IMR-90 (cell line): Measurements from ENCODE around the gene KLK1. TPM values are rescaled to one million over a fixed set of nuclear protein-coding genes. Genes with fewer than 3 reads are reported as not detected.

Source experiments
- ATAC-seq: fragments of 200-7000 bp; cut with Tn5 transposase; 2 replicates; pipeline ENCODE4 v1.9.1; 2020; ENCODE audit warnings: low read depth, mild to moderate bottlenecking, moderate library complexity
- BruUV-seq: library from RNA; stranded (reverse); fragments of 400-500 nt; replicated peaks from 2 replicates; lab custom pipeline; 2021; lab: Mats Ljungman, UMichigan
- CTCF ChIA-PET: fragments of 300-600 bp; formaldehyde crosslinking; extraction: SDS; loops from one replicate; lab custom pipeline; 2021; ENCODE audit warnings: antibody characterized with exemption; lab: Yijun Ruan, JAX
- POLR2A ChIA-PET: fragments of 300-600 bp; sonication (Branson Sonifier 250); formaldehyde crosslinking; loops from one replicate; lab custom pipeline; 2022; ENCODE audit warnings: antibody characterized with exemption; ENCODE audit not compliant: unreplicated experiment; lab: Charles Lee
- DNase-seq: peaks from one replicate; pipeline ENCODE4 v3.0.0; 2013
- H2AFZ ChIP-seq: replicated peaks from 2 replicates; pipeline ENCODE3; 2013; ENCODE audit warnings: low read length, mild to moderate bottlenecking; ENCODE audit not compliant: poor library complexity
- H2AK5ac ChIP-seq: 2 replicates; pipeline ENCODE4 v1.6.1; 2013; ENCODE audit warnings: low read depth, low read length, inconsistent platforms
- H2AK9ac ChIP-seq: replicated peaks from 2 replicates; pipeline ENCODE3; 2013; ENCODE audit warnings: mild to moderate bottlenecking, low read depth, low read length, moderate library complexity; ENCODE audit not compliant: poor library complexity
- H2BK120ac ChIP-seq: 2 replicates; pipeline ENCODE4 v1.6.1; 2013; ENCODE audit warnings: low read depth, low read length, inconsistent platforms
- H2BK15ac ChIP-seq: 3 replicates; pipeline ENCODE4 v1.6.1; 2013; ENCODE audit warnings: low read depth, low read length, inconsistent platforms
- H2BK20ac ChIP-seq: 2 replicates; pipeline ENCODE4 v1.6.1; 2013; ENCODE audit warnings: low read depth, mild to moderate bottlenecking, inconsistent platforms, low read length, moderate library complexity
- H2BK5ac ChIP-seq: 2 replicates; pipeline ENCODE4 v1.6.1; 2013; ENCODE audit warnings: mild to moderate bottlenecking, low read depth, low read length, inconsistent platforms; ENCODE audit not compliant: poor library complexity, severe bottlenecking
- H3K14ac ChIP-seq: replicated peaks from 2 replicates; pipeline ENCODE4 v1.6.1; 2013; ENCODE audit warnings: low read depth, low read length, inconsistent platforms
- H3K18ac ChIP-seq: 2 replicates; pipeline ENCODE4 v1.6.1; 2013; ENCODE audit warnings: low read depth, low read length, control low read depth
- H3K23ac ChIP-seq: 2 replicates; pipeline ENCODE4 v1.6.1; 2013; ENCODE audit warnings: low read depth, low read length, inconsistent platforms
- H3K27ac ChIP-seq: 2 replicates; pipeline ENCODE4 v1.5.1; 2013; ENCODE audit warnings: mild to moderate bottlenecking, control low read depth, low read length; ENCODE audit not compliant: insufficient read depth
- H3K27me3 ChIP-seq: 2 replicates; pipeline ENCODE4 v1.6.1; 2013; ENCODE audit warnings: low read length; ENCODE audit not compliant: control insufficient read depth, insufficient read depth
- H3K36me3 ChIP-seq: 2 replicates; pipeline ENCODE4 v1.6.1; 2013; ENCODE audit warnings: low read length, mixed read lengths; ENCODE audit not compliant: control insufficient read depth, insufficient read depth
- H3K4ac ChIP-seq: 2 replicates; pipeline ENCODE4 v1.6.1; 2013; ENCODE audit warnings: low read depth, low read length, inconsistent platforms
- H3K4me1 ChIP-seq: 2 replicates; pipeline ENCODE4 v1.6.1; 2013; ENCODE audit warnings: low read length, mixed read lengths; ENCODE audit not compliant: control insufficient read depth, insufficient read depth
- H3K4me2 ChIP-seq: 2 replicates; pipeline ENCODE4 v1.6.1; 2013; ENCODE audit warnings: low read depth, mild to moderate bottlenecking, control low read depth, low read length, moderate library complexity
- H3K4me3 ChIP-seq: 2 replicates; pipeline ENCODE4 v1.5.1; 2013; ENCODE audit warnings: low read depth, mild to moderate bottlenecking, control low read depth, low read length, moderate library complexity; ENCODE audit not compliant: insufficient read depth
- H3K56ac ChIP-seq: 2 replicates; pipeline ENCODE4 v1.6.1; 2013; ENCODE audit warnings: low read length, inconsistent platforms; ENCODE audit not compliant: insufficient read depth; ENCODE audit errors: extremely low read depth
- H3K79me1 ChIP-seq, 2 experiments: 2 replicates each; pipeline ENCODE4 v1.6.1; 2013; ENCODE audit warnings: low read length in 2 of 2, inconsistent platforms in 1 of 2, low read depth in 1 of 2
- H3K9ac ChIP-seq: 2 replicates; pipeline ENCODE4 v1.6.1; 2013; ENCODE audit warnings: low read depth, low read length, control low read depth
- H3K9me1 ChIP-seq: 2 replicates; pipeline ENCODE4 v1.6.1; 2013; ENCODE audit warnings: low read length, inconsistent platforms; ENCODE audit not compliant: insufficient read depth
- H3K9me3 ChIP-seq: 2 replicates; pipeline ENCODE4 v1.6.1; 2013; ENCODE audit warnings: low read length; ENCODE audit not compliant: control insufficient read depth, insufficient read depth
- H4K20me1 ChIP-seq: 2 replicates; pipeline ENCODE4 v1.6.1; 2013; ENCODE audit warnings: low read length, inconsistent platforms; ENCODE audit not compliant: insufficient read depth
- H4K5ac ChIP-seq: 2 replicates; pipeline ENCODE4 v1.6.1; 2013; ENCODE audit warnings: mild to moderate bottlenecking, low read depth, low read length, control low read depth
- H4K8ac ChIP-seq, 2 experiments: 2 replicates each; pipeline ENCODE4 v1.6.1; 2013; ENCODE audit warnings: low read depth in 2 of 2, low read length in 2 of 2, control low read depth in 1 of 2, inconsistent platforms in 1 of 2
- H4K91ac ChIP-seq: 2 replicates; pipeline ENCODE4 v1.6.1; 2013; ENCODE audit warnings: low read depth, low read length, inconsistent platforms; ENCODE audit not compliant: insufficient read depth
- BHLHE40 ChIP-seq: fragments of 150-350 bp; IDR thresholded peaks from 2 replicates; pipeline ENCODE4 v1.6.1; 2016; ENCODE audit warnings: mild to moderate bottlenecking, low read depth, low read length
- CEBPB ChIP-seq: IDR thresholded peaks from 2 replicates; pipeline ENCODE4 v1.6.1; 2012; ENCODE audit warnings: low read depth, low read length, improper control_type of control experiment
- CHD1 ChIP-seq: IDR thresholded peaks from 2 replicates; pipeline ENCODE4 v1.6.1; 2012; ENCODE audit warnings: low read depth, low read length, improper control_type of control experiment
- FOS ChIP-seq: fragments of 150-350 bp; IDR thresholded peaks from 2 replicates; pipeline ENCODE4 v1.6.1; 2016; ENCODE audit warnings: low read depth, low read length
- MAFK ChIP-seq: IDR thresholded peaks from 2 replicates; pipeline ENCODE4 v1.6.1; 2012; ENCODE audit warnings: low read depth, low read length, improper control_type of control experiment
- MAZ ChIP-seq: IDR thresholded peaks from 2 replicates; pipeline ENCODE4 v1.6.1; 2012; ENCODE audit warnings: low read depth, mild to moderate bottlenecking, low read length, improper control_type of control experiment, moderate library complexity, borderline replicate concordance
- MXI1 ChIP-seq: IDR thresholded peaks from 2 replicates; pipeline ENCODE4 v1.6.1; 2012; ENCODE audit warnings: low read depth, mild to moderate bottlenecking, low read length, moderate library complexity, borderline replicate concordance
- NFE2L2 ChIP-seq: fragments of 150-350 bp; IDR thresholded peaks from 2 replicates; pipeline ENCODE4 v1.6.1; 2016; ENCODE audit warnings: low read depth, mild to moderate bottlenecking, low read length
- POLR2A ChIP-seq: IDR thresholded peaks from 2 replicates; pipeline ENCODE4 v1.6.1; 2012; ENCODE audit warnings: mild to moderate bottlenecking, low read depth, low read length
- RAD21 ChIP-seq: IDR thresholded peaks from 2 replicates; pipeline ENCODE4 v1.6.1; 2012; ENCODE audit warnings: low read length, improper control_type of control experiment
- RCOR1 ChIP-seq: IDR thresholded peaks from 2 replicates; pipeline ENCODE4 v1.6.1; 2012; ENCODE audit warnings: mild to moderate bottlenecking, low read length, improper control_type of control experiment; ENCODE audit not compliant: insufficient replicate concordance
- RFX5 ChIP-seq: IDR thresholded peaks from 2 replicates; pipeline ENCODE4 v1.8.0; 2012; ENCODE audit warnings: low read depth, mild to moderate bottlenecking, low read length, moderate library complexity
- SMC3 ChIP-seq: fragments of 150-350 bp; IDR thresholded peaks from 2 replicates; pipeline ENCODE4 v1.6.1; 2016; ENCODE audit warnings: low read depth, mild to moderate bottlenecking, antibody characterized with exemption, low read length, moderate library complexity
- USF2 ChIP-seq: fragments of 150-350 bp; IDR thresholded peaks from 2 replicates; pipeline ENCODE4 v1.6.1; 2017; ENCODE audit warnings: mild to moderate bottlenecking, antibody characterized with exemption, low read length, low read depth
- WGBS, 2 experiments: methylation state at CpG; one replicate each; pipeline versions ENCODE4 v1.1.5 to v1.1.7; 2013; ENCODE audit warnings: missing lambda C conversion rate in 2 of 2; ENCODE audit not compliant: insufficient read length in 1 of 2; ENCODE audit errors: extremely low coverage in 2 of 2; 5-methylcytosine and 5-hydroxymethylcytosine counted together
- dilution Hi-C: fragments of 300-500 bp; cut with HindIII; formaldehyde crosslinking; loops from one replicate; pipeline ENCODE4 v1.14.3; 2018; ENCODE audit warnings: low sequenced_read_pairs; ENCODE audit not compliant: unreplicated experiment
- in situ Hi-C: fragments of 300-500 bp; cut with MboI; formaldehyde crosslinking; loops from 3 replicates; pipeline ENCODE4 v1.14.3; 2019; ENCODE audit warnings: low sequenced_read_pairs, inconsistent platforms, mixed read lengths
- intact Hi-C: fragments of 100-400 bp; cut with micrococcal nuclease; formaldehyde crosslinking; loops from 2 replicates; pipeline ENCODE4 v1.10.0; 2022
- polyA plus RNA-seq, 3 experiments: library from polyadenylated mRNA; depleted of rRNA; stranded (reverse); fragments of >200 nt; gene quantifications; 2 replicates each; pipeline ENCODE4 v1.2.3, GENCODE V29; 2012; ENCODE audit warnings: low replicate concordance in 1 of 3
- total RNA-seq: library from RNA; depleted of rRNA; stranded (reverse); fragments of >200 nt; gene quantifications from 2 replicates; pipeline ENCODE4 v1.2.3, GENCODE V29; 2012
- TF ChIP-seq, protein P1 (sequence below): conservative IDR thresholded peaks from 2 replicates; pipeline ENCODE4 v1.5.1; 2012; ENCODE audit warnings: mild to moderate bottlenecking, low read depth, low read length, improper control_type of control experiment
- TF ChIP-seq, protein P2 (sequence below): fragments of 150-350 bp; IDR thresholded peaks from 2 replicates; pipeline ENCODE4 v1.6.1; 2016; ENCODE audit warnings: low read depth, mild to moderate bottlenecking, low read length, moderate library complexity, borderline replicate concordance

KLK1 gene
- total and polyA plus RNA-seq, 2 of the 4 experiments (the other 2 are of a cell fraction): not detected

DNA sequence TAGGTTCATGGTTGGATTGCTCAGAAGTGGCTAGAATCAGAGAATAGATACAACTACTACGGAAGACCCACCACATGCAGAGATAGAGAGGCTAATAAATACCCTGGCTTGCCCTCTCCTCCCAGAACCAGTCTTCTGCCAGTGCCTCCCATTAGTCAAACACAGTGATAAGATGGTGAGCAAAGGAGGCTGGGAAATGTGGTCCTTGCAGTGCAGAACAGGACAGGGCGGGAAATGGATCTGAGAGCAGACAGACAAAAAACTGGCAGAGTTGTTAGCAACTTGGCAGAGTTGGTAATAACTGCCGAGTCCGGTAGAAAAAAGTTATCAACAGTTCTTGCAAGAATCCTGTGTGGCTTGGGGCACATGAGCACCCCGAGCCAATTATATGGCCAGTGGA is 8.7 kb downstream of the KLK1 start:
- no peak overlapping the region for H4K91ac ChIP-seq
- no peak overlapping the region for H3K9ac ChIP-seq
- in situ Hi-C loops (no loop called here), dilution Hi-C loops (no loop called here), intact Hi-C loops (no loop called here)
- H4K20me1 ChIP-seq: no peaks in the 10 kb centered on the region
- TF ChIP-seq, protein P1, sequence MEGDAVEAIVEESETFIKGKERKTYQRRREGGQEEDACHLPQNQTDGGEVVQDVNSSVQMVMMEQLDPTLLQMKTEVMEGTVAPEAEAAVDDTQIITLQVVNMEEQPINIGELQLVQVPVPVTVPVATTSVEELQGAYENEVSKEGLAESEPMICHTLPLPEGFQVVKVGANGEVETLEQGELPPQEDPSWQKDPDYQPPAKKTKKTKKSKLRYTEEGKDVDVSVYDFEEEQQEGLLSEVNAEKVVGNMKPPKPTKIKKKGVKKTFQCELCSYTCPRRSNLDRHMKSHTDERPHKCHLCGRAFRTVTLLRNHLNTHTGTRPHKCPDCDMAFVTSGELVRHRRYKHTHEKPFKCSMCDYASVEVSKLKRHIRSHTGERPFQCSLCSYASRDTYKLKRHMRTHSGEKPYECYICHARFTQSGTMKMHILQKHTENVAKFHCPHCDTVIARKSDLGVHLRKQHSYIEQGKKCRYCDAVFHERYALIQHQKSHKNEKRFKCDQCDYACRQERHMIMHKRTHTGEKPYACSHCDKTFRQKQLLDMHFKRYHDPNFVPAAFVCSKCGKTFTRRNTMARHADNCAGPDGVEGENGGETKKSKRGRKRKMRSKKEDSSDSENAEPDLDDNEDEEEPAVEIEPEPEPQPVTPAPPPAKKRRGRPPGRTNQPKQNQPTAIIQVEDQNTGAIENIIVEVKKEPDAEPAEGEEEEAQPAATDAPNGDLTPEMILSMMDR: no peak
- no peak for TF ChIP-seq RFX5
- no peak for TF ChIP-seq MXI1
- no peak for TF ChIP-seq CEBPB
- TF ChIP-seq SMC3: no peak
- no peak for TF ChIP-seq BHLHE40
- TF ChIP-seq POLR2A: no peak
- TF ChIP-seq NFE2L2: no peak
- TF ChIP-seq, protein P2, sequence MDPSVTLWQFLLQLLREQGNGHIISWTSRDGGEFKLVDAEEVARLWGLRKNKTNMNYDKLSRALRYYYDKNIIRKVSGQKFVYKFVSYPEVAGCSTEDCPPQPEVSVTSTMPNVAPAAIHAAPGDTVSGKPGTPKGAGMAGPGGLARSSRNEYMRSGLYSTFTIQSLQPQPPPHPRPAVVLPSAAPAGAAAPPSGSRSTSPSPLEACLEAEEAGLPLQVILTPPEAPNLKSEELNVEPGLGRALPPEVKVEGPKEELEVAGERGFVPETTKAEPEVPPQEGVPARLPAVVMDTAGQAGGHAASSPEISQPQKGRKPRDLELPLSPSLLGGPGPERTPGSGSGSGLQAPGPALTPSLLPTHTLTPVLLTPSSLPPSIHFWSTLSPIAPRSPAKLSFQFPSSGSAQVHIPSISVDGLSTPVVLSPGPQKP: no peak
- TF ChIP-seq MAFK: no peak
- no peak for TF ChIP-seq CHD1
- TF ChIP-seq MAZ: no peak
- TF ChIP-seq RCOR1: no peak
- TF ChIP-seq FOS: no peak
- no peak for TF ChIP-seq USF2
- no peak for TF ChIP-seq RAD21
- no peak overlapping the region for H3K14ac ChIP-seq
- H3K27me3 ChIP-seq: peaks cover 27% of the 10 kb centered on the region
- no peak overlapping the region for H3K4me3 ChIP-seq
- BruUV-seq: no TSS peak
- no peak overlapping the region for H3K27ac ChIP-seq
- H2AK5ac ChIP-seq: no peak overlapping the region
- H2AFZ ChIP-seq: no peak overlapping the region
- H2BK15ac ChIP-seq: no peak overlapping the region
- no peak overlapping the region for H2BK20ac ChIP-seq
- CTCF ChIA-PET: no interaction called here
- H3K9me1 ChIP-seq: no peaks in the 10 kb centered on the region
- WGBS, 2 experiments: no CpG with 5 or more reads among the region's 5 CpGs
- H2BK5ac ChIP-seq: no peak overlapping the region
- no peak overlapping the region for H2AK9ac ChIP-seq
- no peaks in the 10 kb centered on the region for H3K79me1 ChIP-seq
- DNase-seq (no peak), ATAC-seq (no peak)
- H4K5ac ChIP-seq: no peak overlapping the region
- no peak overlapping the region for H3K4me2 ChIP-seq
- no peaks in the 10 kb centered on the region for H3K9me3 ChIP-seq
- H3K4me1 ChIP-seq: no peaks in the 10 kb centered on the region
- H3K4ac ChIP-seq: no peak overlapping the region
- H3K18ac ChIP-seq: no peak overlapping the region
- H4K8ac ChIP-seq: no peak overlapping the region
- no peaks in the 10 kb centered on the region for H3K36me3 ChIP-seq
- H3K56ac ChIP-seq: no peak overlapping the region
- no peak overlapping the region for H2BK120ac ChIP-seq
- H3K23ac ChIP-seq: no peak overlapping the region
- POLR2A ChIA-PET: no interaction called here
